ENCODE data around the gene VPS16. TPM values are rescaled to one million over a fixed set of nuclear protein-coding genes. Genes with fewer than 3 reads are reported as not detected.

The VPS16 gene
- polyA plus RNA-seq, 3 donors, result 34.5 to 38.0 (median 35.3) TPM

- no peak for DNase-seq (ENCODE audit: low read depth in 3 of 3, low spot score in 2 of 3)
Measured at GRCh38 chr20:2867081-2867864, 26.7 kb downstream of the VPS16 start.

GRCh38 chr20:2869381-2869780 is 28.8 kb downstream of the VPS16 start:
- no peak for DNase-seq (ENCODE audit: low read depth in 3 of 3, low spot score in 2 of 3)

- DNase-seq (ENCODE audit: low read depth in 3 of 3, low spot score in 2 of 3), result no peak
Measured at GRCh38 chr20:2871111-2871465, 30.5 kb downstream of the VPS16 start.

- no peak for DNase-seq (ENCODE audit: low read depth in 3 of 3, low spot score in 2 of 3)
Measured at GRCh38 chr20:2871661-2872458, 31.3 kb downstream of the VPS16 start.

GRCh38 chr20:2872459-2873009 is 32.0 kb downstream of the VPS16 start:
- DNase-seq (ENCODE audit: low read depth in 3 of 3, low spot score in 2 of 3), result no peak

- DNase-seq (ENCODE audit: low read depth in 3 of 3, low spot score in 2 of 3), result peak; percentile 69 to 89 (median 78)
Measured at GRCh38 chr20:2873010-2873746, 32.6 kb downstream of the VPS16 start, which contains the start of gene PTPRA. TSS of gene PTPRA (plus strand) at chr20:2873481. CDS start at chr20:2964278, 90,797 bp downstream.

- peak in 1 of 3 donors; percentile 32 for DNase-seq (ENCODE audit: low read depth in 3 of 3, low spot score in 2 of 3)
Measured at GRCh38 chr20:2873747-2874041, 33.1 kb downstream of the VPS16 start.

- DNase-seq (ENCODE audit: low read depth in 3 of 3, low spot score in 2 of 3), result no peak
Measured at GRCh38 chr20:2874456-2874855, 33.9 kb downstream of the VPS16 start.

GRCh38 chr20:2875690-2876203 is 35.2 kb downstream of the VPS16 start:
- DNase-seq (ENCODE audit: low read depth in 3 of 3, low spot score in 2 of 3), result no peak

- no peak for DNase-seq (ENCODE audit: low read depth in 3 of 3, low spot score in 2 of 3)
Measured at GRCh38 chr20:2878515-2878914, 38.0 kb downstream of the VPS16 start.

GRCh38 chr20:2879146-2879545 is 38.6 kb downstream of the VPS16 start:
- DNase-seq (ENCODE audit: low read depth in 3 of 3, low spot score in 2 of 3), result no peak

GRCh38 chr20:2880650-2881049 is 40.1 kb downstream of the VPS16 start:
- DNase-seq (ENCODE audit: low read depth in 3 of 3, low spot score in 2 of 3), result no peak

GRCh38 chr20:2883726-2884637 is 43.4 kb downstream of the VPS16 start:
- no peak for DNase-seq (ENCODE audit: low read depth in 3 of 3, low spot score in 2 of 3)

GRCh38 chr20:2887715-2888114 is 47.2 kb downstream of the VPS16 start:
- no peak for DNase-seq (ENCODE audit: low read depth in 3 of 3, low spot score in 2 of 3)

- no peak for DNase-seq (ENCODE audit: low read depth in 3 of 3, low spot score in 2 of 3)
Measured at GRCh38 chr20:2888224-2888955, 47.8 kb downstream of the VPS16 start.

GRCh38 chr20:2889209-2889608 is 48.7 kb downstream of the VPS16 start:
- DNase-seq (ENCODE audit: low read depth in 3 of 3, low spot score in 2 of 3), result no peak

- no peak for DNase-seq (ENCODE audit: low read depth in 3 of 3, low spot score in 2 of 3)
Measured at GRCh38 chr20:2889797-2890196, 49.3 kb downstream of the VPS16 start.

- no peak for DNase-seq (ENCODE audit: low read depth in 3 of 3, low spot score in 2 of 3)
Measured at GRCh38 chr20:2890742-2891141, 50.2 kb downstream of the VPS16 start.

- DNase-seq (ENCODE audit: low read depth in 3 of 3, low spot score in 2 of 3), result no peak
Measured at GRCh38 chr20:2891343-2891742, 50.8 kb downstream of the VPS16 start.

Data from right renal cortex interstitium (tissue), 3 donors.